A549 (cell line): Measurements from ENCODE around the gene ADAMTSL3. TPM values are rescaled to one million over a fixed set of nuclear protein-coding genes. Genes with fewer than 3 reads are reported as not detected.

ENCODE experiments used
- ATAC-seq, 2 experiments: fragments of 200-7000 bp in 1 of 2; fragments of >200 bp in 1 of 2; cut with Nextera tagmentation in 1 of 2; cut with Tn5 transposase in 1 of 2; 3 replicates each; pipeline versions ENCODE4 v1.8.0 to v1.9.1; 2018 to 2020; ENCODE audit warnings: mild to moderate bottlenecking in 1 of 2, moderate library complexity in 1 of 2
- CTCF ChIA-PET: fragments of 300-600 bp; sonication (Branson Sonifier 250); formaldehyde crosslinking; extraction: SDS; loops from one replicate; lab custom pipeline; 2021; ENCODE audit warnings: antibody characterized with exemption, inconsistent platforms; lab: Yijun Ruan, JAX
- POLR2A ChIA-PET: fragments of 350-600 bp; formaldehyde crosslinking; extraction: SDS; loops from one replicate; lab custom pipeline; 2021; ENCODE audit warnings: antibody characterized with exemption, inconsistent platforms; lab: Yijun Ruan, JAX
- DNase-seq, 2 experiments: peaks; one replicate each; pipeline versions ENCODE4 v3.0.0 to v3.0.0-alpha.2; 2011 to 2016; ENCODE audit warnings: low read depth in 1 of 2, low spot score in 1 of 2
- FAIRE-seq: peaks from 2 replicates; lab custom pipeline; 2011; peaks lifted over from hg19 to GRCh38; lab: Jason Lieb, UNC
- H3K27ac ChIP-seq, 2 experiments: fragments of >200 bp; sonication (Bioruptor Twin); formaldehyde crosslinking; 3 replicates each; pipeline ENCODE4 v1.5.1; 2016 to 2017
- H3K4me1 ChIP-seq: fragments of >200 bp; sonication (Bioruptor Twin); formaldehyde crosslinking; 3 replicates; pipeline ENCODE4 v1.6.1; 2016
- H3K4me2 ChIP-seq: fragments of >200 bp; sonication (Bioruptor Twin); formaldehyde crosslinking; 3 replicates; pipeline ENCODE4 v1.6.1; 2016
- H3K4me3 ChIP-seq: fragments of >200 bp; sonication (Bioruptor Twin); formaldehyde crosslinking; 3 replicates; pipeline ENCODE4 v1.5.1; 2016
- H3K9me3 ChIP-seq: fragments of >200 bp; sonication (Bioruptor Twin); formaldehyde crosslinking; 3 replicates; pipeline ENCODE4 v1.6.1; 2016
- ATOH8 ChIP-seq: fragments of 250-450 bp; sonication (Bioruptor Pico); IDR thresholded peaks from 2 replicates; pipeline ENCODE4 v1.5.0; 2020; ENCODE audit warnings: low read depth, mild to moderate bottlenecking, moderate library complexity
- CBX2 ChIP-seq: fragments of 200-600 bp; sonication (generic); IDR thresholded peaks from 2 replicates; pipeline ENCODE4 v1.6.1; 2016; ENCODE audit warnings: low read depth, mild to moderate bottlenecking, borderline replicate concordance
- CBX8 ChIP-seq: fragments of 200-600 bp; sonication (generic); IDR thresholded peaks from 2 replicates; pipeline ENCODE4 v1.6.1; 2016
- CEBPB ChIP-seq, 2 experiments: fragments of >200 bp in 1 of 2; sonication (Bioruptor Twin) in 1 of 2; formaldehyde crosslinking in 1 of 2; IDR thresholded peaks; 2 replicates each; pipeline ENCODE4 v1.6.1; 2012 to 2016
- CHD2 ChIP-seq: fragments of 150-350 bp; IDR thresholded peaks from 2 replicates; pipeline ENCODE4 v1.6.1; 2014; ENCODE audit warnings: low read length; ENCODE audit not compliant: partially characterized antibody
- E2F6 ChIP-seq: IDR thresholded peaks from 2 replicates; pipeline ENCODE4 v1.6.1; 2012; ENCODE audit warnings: low read depth, borderline replicate concordance
- HDAC2 ChIP-seq: fragments of 200-600 bp; sonication (generic); IDR thresholded peaks from 2 replicates; pipeline ENCODE4 v1.6.1; 2016
- HEYL ChIP-seq: fragments of 250-450 bp; sonication (Bioruptor Pico); IDR thresholded peaks from 2 replicates; pipeline ENCODE4 v1.8.0; 2021; ENCODE audit warnings: mild to moderate bottlenecking, moderate library complexity
- JUN ChIP-seq, 2 experiments: fragments of >200 bp; sonication (Bioruptor Twin); formaldehyde crosslinking; IDR thresholded peaks; 2 replicates in 1 of 2; 3 replicates in 1 of 2; pipeline ENCODE4 v1.6.1; 2016 to 2017
- KDM5A ChIP-seq: fragments of 200-600 bp; sonication (generic); IDR thresholded peaks from 2 replicates; pipeline ENCODE4 v1.6.1; 2016; ENCODE audit warnings: antibody characterized with exemption, mild to moderate bottlenecking
- MYC ChIP-seq: IDR thresholded peaks from 2 replicates; pipeline ENCODE4 v1.6.1; 2012; ENCODE audit warnings: mild to moderate bottlenecking, inconsistent platforms, low read length, improper control_type of control experiment, borderline replicate concordance
- NFE2L2 ChIP-seq: fragments of 150-350 bp; conservative IDR thresholded peaks from 2 replicates; pipeline ENCODE4 v1.6.1; 2014; ENCODE audit warnings: low read length
- NPAS2 ChIP-seq: fragments of 250-450 bp; sonication (Bioruptor Pico); IDR thresholded peaks from 2 replicates; pipeline ENCODE4 v1.8.0; 2022; ENCODE audit warnings: mild to moderate bottlenecking, moderate library complexity, borderline replicate concordance
- NR3C1 ChIP-seq: fragments of >200 bp; sonication (Bioruptor Twin); formaldehyde crosslinking; IDR thresholded peaks from 3 replicates; pipeline ENCODE4 v1.6.1; 2017
- PHF8 ChIP-seq: fragments of 200-600 bp; sonication (generic); IDR thresholded peaks from 2 replicates; pipeline ENCODE4 v1.6.1; 2016; ENCODE audit warnings: low read depth, mild to moderate bottlenecking, antibody characterized with exemption, moderate library complexity, borderline replicate concordance
- POLR2AphosphoS2 ChIP-seq: conservative IDR thresholded peaks from 2 replicates; pipeline ENCODE4 v1.6.1; 2012; ENCODE audit warnings: low read length, improper control_type of control experiment, inconsistent platforms
- RCOR1 ChIP-seq: fragments of 150-350 bp; IDR thresholded peaks from 2 replicates; pipeline ENCODE4 v1.6.1; 2014; ENCODE audit warnings: antibody characterized with exemption, low read length, low read depth
- REST ChIP-seq: fragments of 200-600 bp; sonication (generic); IDR thresholded peaks from 2 replicates; pipeline ENCODE4 v1.6.1; 2016; ENCODE audit warnings: antibody characterized with exemption, mild to moderate bottlenecking, moderate library complexity
- RFX5 ChIP-seq: fragments of 450-650 bp; IDR thresholded peaks from 2 replicates; pipeline ENCODE4 v1.7.1; 2014; ENCODE audit warnings: antibody characterized with exemption, mild to moderate bottlenecking, moderate library complexity
- SREBF2 ChIP-seq: fragments of 450-650 bp; IDR thresholded peaks from 2 replicates; pipeline ENCODE4 v1.6.1; 2014; ENCODE audit warnings: mild to moderate bottlenecking, moderate library complexity
- TFCP2L1 ChIP-seq: fragments of 250-450 bp; sonication (Bioruptor Pico); IDR thresholded peaks from 2 replicates; pipeline ENCODE4 v1.5.0; 2021; ENCODE audit warnings: mild to moderate bottlenecking
- USF2 ChIP-seq: fragments of 450-650 bp; IDR thresholded peaks from 2 replicates; pipeline ENCODE4 v1.6.1; 2014; ENCODE audit warnings: antibody characterized with exemption
- ZFP36 ChIP-seq: fragments of 450-650 bp; IDR thresholded peaks from 2 replicates; pipeline ENCODE4 v1.6.1; 2014; ENCODE audit warnings: borderline replicate concordance; ENCODE audit not compliant: partially characterized antibody
- WGBS: methylation state at CpG from one replicate; pipeline ENCODE4 v1.1.6; 2017; ENCODE audit errors: missing lambda C conversion rate; 5-methylcytosine and 5-hydroxymethylcytosine counted together
- polyA plus RNA-seq, 4 experiments: library from polyadenylated mRNA; depleted of rRNA in 3 of 4; stranded (reverse); fragments of >200 nt; fragmentation: RNase III in 1 of 4; extraction: RNeasy Plus Mini Kit Qiagen cat#74134 plus additional on column Dnase treatment in 1 of 4; gene quantifications; 2 replicates in 3 of 4; 3 replicates in 1 of 4; pipeline ENCODE4 v1.2.3, GENCODE V29; 2011 to 2017

Gene ADAMTSL3
- polyA plus RNA-seq, 2 of the 4 experiments (the other 2 are of a cell fraction), result 0.22 to 0.25 TPM

GRCh38 chr15:83784975-83785374 is 131.1 kb downstream of the ADAMTSL3 start:
- no peak for TF ChIP-seq HEYL
- TF ChIP-seq, all 56 proteins: peak for 0
- Histone ChIP-seq H3K4me3 (no peak overlapping the region), H3K4me1 (no peaks in the 10 kb centered on the region), H3K4me2 (no peak overlapping the region), H3K27ac (no peak overlapping the region), H3K9me3 (0 out of 3 replicates have a peak, but pooled peaks cover 2% of the 10 kb centered on the region)
- ChIA-PET POLR2A (no interaction called here), CTCF (no interaction called here)
- ATAC-seq (no peak), FAIRE-seq (no peak), DNase-seq (no peak)

- FAIRE-seq (peak; percentile 13), ATAC-seq (no peak), DNase-seq (no peak)
- ChIA-PET CTCF (no interaction called here), POLR2A (no interaction called here)
- H3K9me3 ChIP-seq, result peaks cover 2% of the 10 kb centered on the region; the same call in 1 of the 3 replicates
- H3K4me2 ChIP-seq, result no peak overlapping the region
- no peaks in the 10 kb centered on the region for H3K4me1 ChIP-seq
- TF ChIP-seq REST (no peak), ATOH8 (no peak), ZFP36 (no peak), CEBPB (IDR thresholded peaks at IDR 0.05) (no peak), RCOR1 (no peak), NR3C1 (no peak), NFE2L2 (no peak), TFCP2L1 (no peak), CHD2 (no peak), NPAS2 (no peak), PHF8 (no peak), HDAC2 (no peak), RFX5 (no peak), USF2 (no peak), MYC (no peak)
- no peak overlapping the region for H3K27ac ChIP-seq
- 21% methylated on average over 5 of the region's 5 CpGs for WGBS
- no peak overlapping the region for H3K4me3 ChIP-seq
Measured at GRCh38 chr15:83786336-83786735, 132.4 kb downstream of the ADAMTSL3 start.

GRCh38 chr15:83793069-83793468 is 139.1 kb downstream of the ADAMTSL3 start:
- Histone ChIP-seq H3K27ac (no peak overlapping the region), H3K4me2 (no peak overlapping the region), H3K4me1 (no peaks in the 10 kb centered on the region), H3K4me3 (no peak overlapping the region), H3K9me3 (no peaks in the 10 kb centered on the region; the same call in 2 of the 3 replicates)
- FAIRE-seq (no peak), DNase-seq (no peak), ATAC-seq (no peak)
- TF ChIP-seq KDM5A (no peak), SREBF2 (no peak), E2F6 (no peak), ATOH8 (no peak), POLR2AphosphoS2 (no peak), ZFP36 (no peak), CBX8 (no peak), NPAS2 (no peak), CBX2 (no peak), JUN (IDR thresholded peaks at IDR 0.05) (no peak)
- ChIA-PET POLR2A (no interaction called here), CTCF (no interaction called here)
- WGBS, result 28% methylated on average over 5 of the region's 5 CpGs
